Activated T-cell treated with anti-CD3 and anti-CD28 coated beads, Interleukin-2, amount 50 U/mL, for 48 hours (primary cell): ENCODE measurements around the gene DAPK2.

Source experiments
- DNase-seq, 2 experiments: peaks; one replicate each; pipeline ENCODE4 v3.0.0-alpha.2; 2020

Gene DAPK2

GRCh38 chr15:63858448-63858847 is 187.8 kb downstream of the DAPK2 start:
- no peak for DNase-seq

- DNase-seq = no peak
These were observed 188.8 kb downstream of the DAPK2 start for GRCh38 chr15:63857461-63857856.
